Activated CD8-positive, alpha-beta memory T cell treated with anti-CD3 and anti-CD28 coated beads, Interleukin-2, amount 10 ng/mL, durations not matched to agents 7 days and 5 days (primary cell): ENCODE results near the gene HARBI1. TPM values are rescaled to one million over a fixed set of nuclear protein-coding genes. Genes with fewer than 3 reads are reported as not detected.

ENCODE experiments used
- ATAC-seq: fragments of 150-1000 bp; cut with Tn5 transposase; one replicate; pipeline ENCODE4 v1.10.0; 2021; ENCODE audit warnings: moderate library complexity
- CTCF ChIA-PET: fragments of 350-600 bp; sonication (Branson Sonifier 250); formaldehyde crosslinking; loops from one replicate; lab custom pipeline; 2021; ENCODE audit warnings: antibody characterized with exemption; lab: Charles Lee
- DNase-seq: peaks from one replicate; pipeline ENCODE4 v3.0.0-alpha.2; 2020
- H3K27ac Mint-ChIP-seq: one replicate; pipeline ENCODE4 v1.8.0; 2021; ENCODE audit warnings: mild to moderate bottlenecking, mixed read lengths
- H3K27me3 Mint-ChIP-seq: one replicate; pipeline ENCODE4 v1.8.0; 2021; ENCODE audit warnings: mixed read lengths
- H3K36me3 Mint-ChIP-seq: one replicate; pipeline ENCODE4 v1.8.0; 2021; ENCODE audit warnings: mild to moderate bottlenecking, mixed read lengths
- H3K4me1 Mint-ChIP-seq: one replicate; pipeline ENCODE4 v1.8.0; 2021; ENCODE audit warnings: mixed read lengths
- H3K4me3 Mint-ChIP-seq: one replicate; pipeline ENCODE4 v1.8.0; 2021; ENCODE audit warnings: mild to moderate bottlenecking, moderate library complexity, mixed read lengths
- H3K9me3 Mint-ChIP-seq: one replicate; pipeline ENCODE4 v1.8.0; 2022; ENCODE audit warnings: low read depth, mixed read lengths
- total RNA-seq, 2 experiments: library from RNA; stranded (reverse); gene quantifications; one replicate each; pipeline ENCODE4 v1.2.3, GENCODE V29; 2021

The HARBI1 gene
- total RNA-seq, 2 experiments from 2014 or later, result 5.9 to 6.6 TPM

DNA sequence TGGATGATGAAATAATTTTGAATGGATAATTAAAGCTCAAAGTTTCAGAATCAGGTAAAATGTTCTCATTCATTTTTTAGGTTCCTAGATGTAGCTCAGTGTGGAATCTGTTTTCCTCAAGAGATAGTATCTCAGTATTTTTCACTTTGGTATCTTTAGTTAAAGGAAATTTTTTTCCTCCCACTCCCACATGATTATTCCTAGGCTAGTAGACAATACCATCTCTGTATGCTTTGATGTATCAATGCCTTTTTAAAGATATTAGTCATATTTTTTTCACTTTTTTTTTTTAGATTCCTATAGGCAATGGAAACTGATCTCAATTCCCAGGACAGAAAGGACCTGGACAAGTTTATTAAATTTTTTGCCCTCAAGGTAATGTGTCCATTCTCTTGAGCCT, 27.0 kb upstream of the HARBI1 start:
- peaks cover 2% of the 10 kb centered on the region for H3K9me3 Mint-ChIP-seq
- H3K4me3 Mint-ChIP-seq, result no peak overlapping the region
- no peak for ATAC-seq
- H3K4me1 Mint-ChIP-seq, result peaks cover 8% of the 10 kb centered on the region
- no peaks in the 10 kb centered on the region for H3K27me3 Mint-ChIP-seq
- no peak for DNase-seq
- H3K27ac Mint-ChIP-seq, result no peak overlapping the region
- peaks cover 38% of the 10 kb centered on the region for H3K36me3 Mint-ChIP-seq
- CTCF ChIA-PET, result no interaction called here

DNA sequence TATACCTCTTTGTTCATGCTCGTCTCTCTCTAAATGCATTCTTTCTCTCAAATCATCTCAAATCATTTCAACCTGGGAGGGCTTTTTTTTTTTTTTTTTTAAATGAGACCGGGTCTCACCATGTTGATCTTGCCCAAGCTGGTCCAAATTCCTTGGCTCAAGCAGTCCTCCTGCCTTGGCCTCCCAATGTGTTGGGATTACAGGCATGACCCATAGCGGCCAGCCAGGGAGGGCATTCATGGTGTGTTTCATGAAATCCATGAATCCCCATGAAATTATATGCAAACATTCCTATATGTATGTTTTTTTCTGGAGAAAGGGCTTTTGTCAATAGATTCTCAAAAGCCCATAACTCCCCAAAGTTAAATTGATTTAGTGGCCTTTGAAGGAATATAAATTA, 26.5 kb upstream of the HARBI1 start:
- Mint-ChIP-seq H3K27ac (no peak overlapping the region), H3K4me3 (no peak overlapping the region), H3K27me3 (no peaks in the 10 kb centered on the region), H3K9me3 (peaks cover 2% of the 10 kb centered on the region), H3K36me3 (peaks cover 40% of the 10 kb centered on the region), H3K4me1 (peaks cover 8% of the 10 kb centered on the region)
- ATAC-seq (no peak), DNase-seq (no peak)
- CTCF ChIA-PET, result no interaction called here

DNA sequence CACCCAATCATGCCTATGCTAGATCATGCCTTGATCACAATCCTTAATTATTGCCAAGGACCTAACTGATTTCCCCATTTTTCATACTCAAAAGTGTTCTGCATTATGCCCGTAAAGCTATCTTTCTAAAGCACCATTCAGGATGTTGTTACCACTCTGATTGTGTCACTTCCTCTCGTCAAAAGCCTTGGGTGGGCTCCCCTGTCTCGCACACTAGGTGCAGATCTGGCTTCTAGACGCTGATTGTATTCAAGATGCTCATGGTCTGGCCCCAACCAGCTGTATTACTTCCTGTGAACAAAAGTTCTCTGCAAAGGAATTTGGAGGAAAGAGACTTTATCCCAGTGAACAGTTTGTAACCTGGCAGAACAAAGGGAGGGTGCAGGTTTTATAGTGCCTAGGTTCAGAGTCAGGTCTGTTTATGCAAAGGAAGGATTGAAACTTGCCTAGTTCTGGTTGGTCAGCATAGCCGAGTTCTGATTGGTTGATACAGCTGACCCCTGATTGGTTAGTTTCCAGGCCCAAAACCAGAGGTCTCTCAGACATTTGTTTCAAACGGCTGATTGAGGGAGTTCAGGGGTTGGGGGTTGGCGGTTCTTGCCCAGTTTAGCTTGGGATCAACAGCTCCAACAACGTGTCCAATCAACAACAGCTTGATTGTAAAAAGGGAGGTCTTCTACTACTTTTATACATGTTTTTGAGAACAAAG, 25.8 kb upstream of the HARBI1 start:
- Mint-ChIP-seq H3K36me3 (peaks cover 42% of the 10 kb centered on the region), H3K27me3 (no peaks in the 10 kb centered on the region), H3K4me3 (no peak overlapping the region), H3K27ac (no peak overlapping the region), H3K4me1 (peaks cover 8% of the 10 kb centered on the region), H3K9me3 (peaks cover 2% of the 10 kb centered on the region)
- CTCF ChIA-PET, result interaction anchor here (1.5 kb wide), 1 partner anchor 11 kb away, joined by 5 read pairs; no protein-coding TSS in a partner anchor
- DNase-seq, result no peak
- ATAC-seq, result no peak

DNA sequence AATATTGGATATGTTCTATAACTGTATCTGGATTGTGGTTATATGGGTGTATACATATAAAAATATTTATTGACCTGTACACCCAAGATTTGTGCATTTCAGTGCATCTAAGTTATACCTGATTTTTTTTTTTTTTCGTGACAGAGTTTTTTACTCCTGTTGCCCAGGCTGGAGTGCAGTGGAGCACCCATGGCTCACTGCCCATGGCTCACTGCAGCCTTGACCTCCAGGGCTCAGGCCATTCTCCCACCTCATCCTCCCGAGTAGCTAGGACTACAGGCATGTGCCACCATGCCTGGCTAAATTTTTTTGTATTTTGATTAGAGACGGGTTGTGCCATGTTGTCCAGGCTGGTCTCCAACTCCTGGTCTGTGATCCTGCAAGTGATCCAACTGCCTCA, 24.6 kb upstream of the HARBI1 start:
- Mint-ChIP-seq H3K27ac (no peak overlapping the region), H3K4me3 (no peak overlapping the region), H3K27me3 (no peaks in the 10 kb centered on the region), H3K4me1 (peaks cover 8% of the 10 kb centered on the region), H3K9me3 (peaks cover 2% of the 10 kb centered on the region), H3K36me3 (peaks cover 41% of the 10 kb centered on the region)
- CTCF ChIA-PET, result interaction anchor here (0.6 to 1.5 kb wide), 2 partner anchors 12 to 1079 kb away, joined by 3 to 5 read pairs; no protein-coding TSS in a partner anchor
- no peak for ATAC-seq
- no peak for DNase-seq

DNA sequence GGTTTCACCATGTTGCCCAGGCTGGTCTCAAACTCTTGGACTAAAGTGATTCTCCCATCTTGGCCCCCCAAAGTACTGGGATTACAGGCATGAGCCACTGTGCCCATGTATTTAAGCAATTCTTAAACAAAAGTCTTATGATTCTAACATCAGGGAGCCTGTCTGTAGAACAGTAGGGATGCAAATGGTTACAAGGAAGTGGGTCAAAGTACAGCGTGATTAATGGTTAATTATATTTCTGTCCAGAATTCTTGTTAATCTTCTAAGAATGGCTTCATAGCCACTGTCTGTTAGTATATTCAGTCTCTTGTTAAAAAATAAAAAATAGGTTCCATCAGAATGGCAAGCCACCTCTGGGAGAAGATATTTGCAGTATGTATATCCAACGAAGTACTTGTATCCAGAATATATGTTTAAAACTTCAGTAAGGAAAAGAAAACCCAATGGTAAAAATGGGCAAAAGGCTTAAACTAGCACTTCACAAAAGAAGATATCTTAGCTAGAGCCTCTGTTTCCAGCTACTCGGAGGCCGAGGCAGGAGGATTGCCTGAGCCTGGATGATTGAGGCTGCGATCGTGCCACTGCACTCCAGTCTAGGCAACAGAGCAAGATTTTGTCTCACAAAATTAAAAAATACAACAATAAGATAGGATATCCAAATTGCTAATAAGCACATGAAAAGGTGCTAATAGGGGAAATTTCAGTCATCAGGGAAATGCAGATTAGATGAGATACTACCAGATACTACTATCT, 23.2 kb upstream of the HARBI1 start:
- Mint-ChIP-seq H3K4me3 (no peak overlapping the region), H3K36me3 (peaks cover 33% of the 10 kb centered on the region), H3K9me3 (peaks cover 2% of the 10 kb centered on the region), H3K27ac (no peak overlapping the region), H3K4me1 (peaks cover 8% of the 10 kb centered on the region), H3K27me3 (no peaks in the 10 kb centered on the region)
- no peak for ATAC-seq
- no peak for DNase-seq
- CTCF ChIA-PET, result no interaction called here

DNA sequence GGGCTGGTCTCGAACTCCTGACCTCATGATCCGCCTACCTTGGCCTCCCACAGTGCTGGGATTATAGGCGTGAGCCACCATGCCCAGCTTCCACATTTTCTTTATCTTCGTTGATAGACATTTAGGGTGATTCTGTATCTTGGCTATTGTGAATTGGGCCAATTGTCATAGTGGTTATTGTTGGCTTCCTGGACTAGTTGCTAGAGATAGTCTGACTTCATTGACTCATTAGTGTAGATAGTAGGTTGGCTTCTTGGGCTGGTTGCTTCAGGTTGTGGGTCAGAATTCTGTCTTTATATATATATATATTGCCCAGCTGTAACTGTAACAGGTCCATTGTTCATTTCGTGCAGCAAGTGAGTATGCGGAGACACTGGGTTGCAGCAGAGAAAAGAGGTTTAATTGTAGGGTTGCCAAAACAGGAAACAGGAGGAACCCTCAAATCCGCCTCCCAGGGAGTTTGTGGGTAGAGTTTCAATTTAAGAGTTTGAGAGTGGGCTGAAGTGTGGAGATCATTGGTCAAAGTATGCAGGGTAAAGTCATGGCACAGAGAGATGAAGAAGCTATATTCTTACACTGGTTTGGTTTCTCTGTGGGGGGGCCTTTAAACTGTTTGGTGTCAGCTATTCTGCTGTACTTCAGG, 22.3 kb upstream of the HARBI1 start:
- CTCF ChIA-PET, result no interaction called here
- no peak overlapping the region for H3K4me3 Mint-ChIP-seq
- peaks cover 8% of the 10 kb centered on the region for H3K4me1 Mint-ChIP-seq
- ATAC-seq (no peak), DNase-seq (no peak)
- H3K27me3 Mint-ChIP-seq, result no peaks in the 10 kb centered on the region
- peaks cover 2% of the 10 kb centered on the region for H3K9me3 Mint-ChIP-seq
- H3K27ac Mint-ChIP-seq, result peak overlapping the region; percentile 29
- H3K36me3 Mint-ChIP-seq, result peaks cover 28% of the 10 kb centered on the region

DNA sequence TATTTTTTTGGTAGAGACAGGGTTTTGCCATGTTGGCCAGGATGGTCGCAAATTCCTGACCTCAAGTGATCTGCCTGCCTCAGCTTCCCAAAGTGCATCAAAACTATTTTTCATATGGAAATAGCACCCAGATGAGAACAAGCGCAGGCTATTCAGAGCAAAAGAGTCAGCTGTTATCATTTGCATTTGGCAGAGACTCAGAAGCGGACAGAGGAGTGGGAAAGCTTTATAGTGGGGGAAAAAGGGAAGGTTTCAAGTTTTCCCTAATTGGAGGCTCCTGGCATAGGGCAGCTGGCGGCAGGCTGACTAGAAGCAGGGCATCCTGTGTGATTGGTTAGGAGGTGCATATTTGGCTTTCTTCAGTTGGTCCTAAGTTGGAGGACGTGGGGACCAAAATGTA, 20.5 kb upstream of the HARBI1 start:
- ATAC-seq, result no peak
- peaks cover 2% of the 10 kb centered on the region for H3K9me3 Mint-ChIP-seq
- no peak overlapping the region for H3K4me3 Mint-ChIP-seq
- no peak for DNase-seq
- CTCF ChIA-PET, result interaction anchor here (0.6 to 1.2 kb wide), 2 partner anchors 19 to 183 kb away, joined by 3 to 4 read pairs; no protein-coding TSS in a partner anchor
- H3K27me3 Mint-ChIP-seq, result no peaks in the 10 kb centered on the region
- H3K4me1 Mint-ChIP-seq, result peaks cover 9% of the 10 kb centered on the region
- H3K36me3 Mint-ChIP-seq, result peaks cover 22% of the 10 kb centered on the region
- H3K27ac Mint-ChIP-seq, result no peak overlapping the region

DNA sequence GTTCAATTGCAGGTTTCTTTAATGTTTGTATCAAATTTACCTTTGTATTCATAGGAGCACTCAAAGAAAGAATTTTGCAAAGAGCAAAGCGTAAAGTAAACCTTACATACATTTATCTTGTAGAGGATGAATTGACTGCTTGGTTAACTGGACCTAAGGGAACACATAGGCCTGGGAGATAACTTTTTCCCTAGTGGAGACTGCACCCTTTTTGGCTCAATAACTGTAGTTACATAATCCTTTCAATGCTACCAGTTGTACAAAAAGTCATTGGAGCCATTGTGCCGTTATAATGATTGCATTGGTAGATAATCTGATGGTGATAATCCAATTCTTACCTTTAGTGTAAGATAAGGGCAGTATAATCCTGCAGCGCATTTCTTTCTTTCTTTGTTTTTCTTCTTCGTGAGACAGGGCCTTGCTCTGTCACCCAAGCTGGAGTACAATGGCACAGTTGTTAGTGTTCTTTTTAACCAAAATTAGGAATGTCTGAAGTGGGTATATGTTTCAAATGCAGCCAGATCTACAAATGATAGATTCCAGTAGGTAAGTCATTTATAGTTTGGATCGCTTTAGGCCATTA, 18.6 kb upstream of the HARBI1 start:
- peaks cover 16% of the 10 kb centered on the region for H3K4me1 Mint-ChIP-seq
- CTCF ChIA-PET, result no interaction called here
- no peak for ATAC-seq
- no peaks in the 10 kb centered on the region for H3K27me3 Mint-ChIP-seq
- H3K4me3 Mint-ChIP-seq, result no peak overlapping the region
- no peak overlapping the region for H3K27ac Mint-ChIP-seq
- DNase-seq, result no peak
- peaks cover 2% of the 10 kb centered on the region for H3K9me3 Mint-ChIP-seq
- peaks cover 22% of the 10 kb centered on the region for H3K36me3 Mint-ChIP-seq

DNA sequence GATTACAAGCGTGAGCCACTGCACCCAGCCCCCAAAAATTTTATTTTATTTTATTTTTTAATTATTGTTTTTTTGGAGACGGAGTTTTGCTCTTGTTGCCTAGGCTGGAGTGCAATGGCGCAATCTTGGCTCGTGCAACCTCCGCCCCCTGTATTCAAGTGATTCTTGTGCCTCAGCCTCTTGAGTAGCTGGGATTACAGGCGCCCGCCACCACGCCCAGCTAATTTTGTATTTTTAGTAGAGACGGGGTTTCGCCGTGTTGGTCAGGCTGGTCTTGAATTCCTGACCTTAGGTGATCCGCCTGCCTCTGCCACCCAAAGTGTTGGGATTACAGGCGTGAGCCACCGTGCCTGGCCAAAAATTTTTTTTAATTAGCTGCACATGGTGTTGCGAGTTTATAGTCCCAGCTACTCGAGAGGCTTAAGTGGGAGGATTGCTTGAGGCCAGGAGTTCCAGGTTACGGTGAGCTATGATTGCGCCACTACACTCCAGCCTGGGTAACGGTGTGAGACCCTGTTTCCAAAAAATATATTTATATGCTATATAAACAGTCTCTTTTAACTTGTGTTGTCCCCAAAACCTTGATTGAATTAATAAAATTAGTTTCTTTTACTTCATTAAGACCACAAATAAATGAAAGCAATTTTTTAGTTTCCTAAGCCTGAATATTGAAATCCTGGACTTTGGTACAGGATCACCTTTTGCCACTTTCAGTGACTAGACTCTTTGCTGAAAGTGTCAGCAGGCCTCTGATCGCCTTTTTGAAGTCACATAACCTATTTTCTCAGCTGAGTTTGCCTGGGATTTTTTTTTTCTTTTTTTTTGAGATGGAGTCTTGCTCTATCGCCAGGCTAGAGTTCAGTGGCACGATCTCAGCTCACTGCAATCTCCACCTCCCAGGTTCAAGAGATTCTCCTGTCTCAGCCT, 16.5 kb upstream of the HARBI1 start:
- no peak for ATAC-seq
- Mint-ChIP-seq H3K27me3 (no peaks in the 10 kb centered on the region), H3K36me3 (peaks cover 9% of the 10 kb centered on the region), H3K9me3 (no peaks in the 10 kb centered on the region), H3K4me3 (no peak overlapping the region), H3K27ac (no peak overlapping the region), H3K4me1 (peaks cover 13% of the 10 kb centered on the region)
- no peak for DNase-seq
- CTCF ChIA-PET, result no interaction called here

DNA sequence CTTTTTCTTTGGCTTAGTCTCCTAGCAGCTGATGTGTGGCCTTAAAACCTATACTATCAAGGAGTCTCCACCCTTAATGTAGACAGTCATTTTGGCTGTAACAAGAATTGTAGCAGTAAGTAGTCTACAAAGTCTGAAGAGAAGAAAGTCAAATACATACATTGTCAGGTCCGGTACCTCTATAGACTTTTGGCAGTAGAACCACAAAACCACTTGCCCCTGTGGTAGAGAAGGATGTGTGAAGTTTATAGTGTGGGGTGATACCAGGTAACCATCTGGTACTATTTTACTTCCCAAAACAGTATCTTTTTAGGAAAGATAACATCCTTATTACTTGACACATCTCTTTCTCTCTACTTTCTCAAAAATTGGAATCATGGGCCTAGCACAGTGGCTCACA, 15.5 kb upstream of the HARBI1 start:
- Mint-ChIP-seq H3K9me3 (no peaks in the 10 kb centered on the region), H3K4me3 (no peak overlapping the region), H3K4me1 (peaks cover 13% of the 10 kb centered on the region), H3K27me3 (no peaks in the 10 kb centered on the region), H3K27ac (peak overlapping the region; percentile 51), H3K36me3 (peaks cover 6% of the 10 kb centered on the region)
- DNase-seq (peak; percentile 61), ATAC-seq (peak; percentile 72)
- CTCF ChIA-PET, result interaction anchor here (3.4 kb wide), 1 partner anchor 14 kb away, joined by 15 read pairs; the partner anchor contains the start of genes ATG13 and HARBI1

DNA sequence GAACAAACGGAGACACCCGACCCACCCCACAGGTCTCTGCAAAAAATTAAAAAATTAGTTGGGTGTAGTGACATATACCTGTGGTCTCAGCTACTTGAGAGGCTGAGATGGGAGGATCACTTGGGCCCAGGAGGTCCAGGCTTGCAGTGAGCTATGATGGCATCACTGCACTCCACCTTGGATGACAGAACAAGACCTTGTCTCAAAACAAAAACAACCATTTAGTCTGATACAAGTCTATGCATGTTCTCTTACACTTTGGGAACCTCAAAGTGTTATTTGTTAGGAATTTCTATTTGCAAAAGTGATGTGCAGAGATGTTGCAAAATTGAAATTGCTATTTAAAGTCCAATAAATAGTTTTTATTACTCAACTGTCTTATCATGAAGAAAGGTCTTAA, 14.6 kb upstream of the HARBI1 start:
- Mint-ChIP-seq H3K27ac (no peak overlapping the region), H3K4me1 (peaks cover 13% of the 10 kb centered on the region), H3K27me3 (no peaks in the 10 kb centered on the region), H3K36me3 (peaks cover 8% of the 10 kb centered on the region), H3K9me3 (no peaks in the 10 kb centered on the region), H3K4me3 (no peak overlapping the region)
- no peak for ATAC-seq
- CTCF ChIA-PET, result interaction anchor here (1.1 to 3.4 kb wide), 2 partner anchors 14 to 29 kb away, joined by 4 to 15 read pairs; partner anchors contain the start of genes ATG13 and HARBI1
- no peak for DNase-seq

DNA sequence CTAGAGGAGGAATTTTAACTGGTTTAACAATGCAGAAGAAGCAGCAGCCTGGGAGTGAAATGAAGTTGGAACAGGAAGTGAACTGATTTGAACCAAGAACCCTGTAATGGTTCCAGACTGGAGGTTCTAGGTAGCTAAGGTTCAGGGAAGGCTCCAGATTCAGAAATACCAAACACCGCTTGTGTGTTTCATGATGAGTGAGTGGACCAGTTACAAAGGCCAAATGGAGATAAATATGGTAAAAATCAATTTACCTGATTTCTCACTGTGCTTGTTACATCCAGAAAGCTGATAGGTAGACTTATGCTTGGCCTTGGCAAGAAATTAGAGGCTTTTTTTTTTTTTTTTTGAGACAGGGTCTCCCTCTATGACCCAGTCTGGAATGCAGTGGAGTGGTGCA, 13.2 kb upstream of the HARBI1 start:
- Mint-ChIP-seq H3K36me3 (peaks cover 13% of the 10 kb centered on the region), H3K9me3 (no peaks in the 10 kb centered on the region), H3K27ac (no peak overlapping the region), H3K4me1 (peaks cover 13% of the 10 kb centered on the region), H3K4me3 (no peak overlapping the region), H3K27me3 (no peaks in the 10 kb centered on the region)
- no peak for DNase-seq
- CTCF ChIA-PET, result interaction anchor here (0.6 to 3.4 kb wide), 3 partner anchors 12 to 324 kb away, joined by 3 to 15 read pairs (median 5); partner anchors contain the start of genes ATG13 and HARBI1
- ATAC-seq, result no peak
